AG04450 (cell line): ENCODE measurements around the gene COL6A2. TPM values are rescaled to one million over a fixed set of nuclear protein-coding genes. Genes with fewer than 3 reads are reported as not detected.

Source experiments
- CTCF ChIA-PET: fragments of 300-600, 350-600 bp; formaldehyde crosslinking; extraction: SDS; loops from one replicate; lab custom pipeline; 2022; ENCODE audit warnings: antibody characterized with exemption, inconsistent platforms; lab: Charles Lee
- POLR2A ChIA-PET: fragments of 350-600 bp; formaldehyde crosslinking; extraction: SDS; loops from one replicate; lab custom pipeline; 2021; ENCODE audit warnings: antibody characterized with exemption, inconsistent platforms; lab: Yijun Ruan, JAX
- DNase-seq: peaks from one replicate; pipeline ENCODE4 v3.0.0-alpha.2; 2011; ENCODE audit warnings: low read depth, low spot score
- H3K27ac ChIP-seq: one replicate; pipeline ENCODE4 v1.5.1; 2012; ENCODE audit warnings: low read depth, low read length, control low read depth
- H3K27me3 ChIP-seq: one replicate; pipeline ENCODE4 v1.6.0; 2012; ENCODE audit warnings: low read length; ENCODE audit not compliant: control insufficient read depth, insufficient read depth
- H3K4me3 ChIP-seq: 2 replicates; pipeline ENCODE4 v1.5.1; 2011; ENCODE audit warnings: mild to moderate bottlenecking, low read depth, low read length, control low read depth
- H3K9me3 ChIP-seq: 2 replicates; pipeline ENCODE4 v1.5.1; 2012; ENCODE audit warnings: low read length; ENCODE audit not compliant: control insufficient read depth, insufficient read depth
- polyA plus RNA-seq: library from polyadenylated mRNA; depleted of rRNA; stranded (reverse); fragments of >200 nt; gene quantifications from 2 replicates; pipeline ENCODE4 v1.2.3, GENCODE V29; 2011
- TF ChIP-seq, protein P1 (sequence below): IDR thresholded peaks from 2 replicates; pipeline ENCODE4 v1.5.1; 2011; ENCODE audit warnings: low read depth, low read length, control low read depth, inconsistent platforms

The COL6A2 gene
- polyA plus RNA-seq, 1 experiment, result 454 TPM

GRCh38 chr21:46142582-46143473, 44.9 kb downstream of the COL6A2 start:
- H3K27me3 ChIP-seq, result peaks cover 4% of the 10 kb centered on the region
- H3K9me3 ChIP-seq, result peaks cover 14% of the 10 kb centered on the region
- TF ChIP-seq, protein P1, sequence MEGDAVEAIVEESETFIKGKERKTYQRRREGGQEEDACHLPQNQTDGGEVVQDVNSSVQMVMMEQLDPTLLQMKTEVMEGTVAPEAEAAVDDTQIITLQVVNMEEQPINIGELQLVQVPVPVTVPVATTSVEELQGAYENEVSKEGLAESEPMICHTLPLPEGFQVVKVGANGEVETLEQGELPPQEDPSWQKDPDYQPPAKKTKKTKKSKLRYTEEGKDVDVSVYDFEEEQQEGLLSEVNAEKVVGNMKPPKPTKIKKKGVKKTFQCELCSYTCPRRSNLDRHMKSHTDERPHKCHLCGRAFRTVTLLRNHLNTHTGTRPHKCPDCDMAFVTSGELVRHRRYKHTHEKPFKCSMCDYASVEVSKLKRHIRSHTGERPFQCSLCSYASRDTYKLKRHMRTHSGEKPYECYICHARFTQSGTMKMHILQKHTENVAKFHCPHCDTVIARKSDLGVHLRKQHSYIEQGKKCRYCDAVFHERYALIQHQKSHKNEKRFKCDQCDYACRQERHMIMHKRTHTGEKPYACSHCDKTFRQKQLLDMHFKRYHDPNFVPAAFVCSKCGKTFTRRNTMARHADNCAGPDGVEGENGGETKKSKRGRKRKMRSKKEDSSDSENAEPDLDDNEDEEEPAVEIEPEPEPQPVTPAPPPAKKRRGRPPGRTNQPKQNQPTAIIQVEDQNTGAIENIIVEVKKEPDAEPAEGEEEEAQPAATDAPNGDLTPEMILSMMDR, result no peak
- no peak overlapping the region for H3K4me3 ChIP-seq
- ChIA-PET POLR2A (interaction anchor here (0.6 to 1.2 kb wide), 4 partner anchors 44 to 182 kb away, joined by 3 to 15 read pairs (median 4); no protein-coding TSS in a partner anchor), CTCF (interaction anchor here (0.6 to 2.9 kb wide), 45 partner anchors 11 to 497 kb away, joined by 3 to 31 read pairs (median 3); a partner anchor contains a TSS)
- H3K27ac ChIP-seq, result no peak overlapping the region
- no peak for DNase-seq

DNA sequence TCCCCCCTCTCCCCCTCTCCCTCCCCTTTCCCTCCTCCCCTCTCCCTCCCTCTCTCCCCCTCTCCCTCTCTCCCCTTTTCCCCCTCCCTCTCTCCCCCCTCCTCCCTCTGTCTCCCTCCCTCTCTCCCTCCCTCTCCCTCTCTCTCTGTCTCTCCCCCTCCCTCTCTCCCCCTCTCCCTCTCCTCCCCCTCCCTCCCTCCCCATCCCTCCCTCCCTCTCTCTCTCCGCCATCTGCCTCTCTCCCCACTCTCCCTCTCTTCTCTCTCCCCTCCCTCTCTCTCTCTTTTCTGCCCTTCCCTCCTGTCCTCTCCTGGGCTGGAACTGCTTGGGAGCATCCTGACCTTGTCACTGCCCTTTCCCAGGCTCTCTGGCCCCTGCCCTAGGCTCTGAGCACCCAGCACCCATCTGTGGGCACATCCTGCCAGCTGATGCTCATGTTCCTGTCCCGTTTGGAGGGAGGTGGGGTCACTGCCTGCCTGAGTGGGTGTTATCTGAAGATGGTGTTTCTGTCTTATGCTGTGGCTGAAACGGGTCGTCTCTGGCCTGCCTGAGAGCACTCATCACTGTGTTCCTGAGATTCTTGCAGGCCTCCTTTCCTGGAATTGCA, 46.7 kb downstream of the COL6A2 start:
- TF ChIP-seq, protein P1, result no peak
- POLR2A ChIA-PET, result no interaction called here
- no peak for DNase-seq

GRCh38 chr21:46145159-46145839, 47.4 kb downstream of the COL6A2 start:
- Histone ChIP-seq H3K9me3 (peaks cover 14% of the 10 kb centered on the region), H3K27ac (no peak overlapping the region), H3K4me3 (no peak overlapping the region), H3K27me3 (no peaks in the 10 kb centered on the region)
- no peak for DNase-seq
- POLR2A ChIA-PET, result no interaction called here
- CTCF ChIA-PET, result no interaction called here
- TF ChIP-seq, protein P1, result no peak

More for the DNA sequence above, 46.7 kb downstream of the COL6A2 start:
- CTCF ChIA-PET, result interaction anchor here (0.6 to 2.9 kb wide), 10 partner anchors 9 to 495 kb away, joined by 3 to 31 read pairs (median 5); a partner anchor contains a TSS
- Histone ChIP-seq H3K27ac (no peak overlapping the region), H3K27me3 (peaks cover 3% of the 10 kb centered on the region), H3K4me3 (no peak overlapping the region), H3K9me3 (peaks cover 14% of the 10 kb centered on the region)

GRCh38 chr21:46145840-46146691, 48.2 kb downstream of the COL6A2 start:
- H3K27ac ChIP-seq, result no peak overlapping the region
- H3K9me3 ChIP-seq, result peaks cover 14% of the 10 kb centered on the region
- TF ChIP-seq, protein P1, result no peak
- H3K27me3 ChIP-seq, result no peaks in the 10 kb centered on the region
- H3K4me3 ChIP-seq, result no peak overlapping the region
- no peak for DNase-seq
- ChIA-PET POLR2A (no interaction called here), CTCF (no interaction called here)
